HG02885 (cell line): ENCODE measurements around the gene EOGT.

Experiments
- ATAC-seq: cut with Tn5 transposase; IDR thresholded peaks from one replicate; pipeline ENCODE4 v1.9.1; 2021; ENCODE audit warnings: mild to moderate bottlenecking; ENCODE audit not compliant: unreplicated experiment, poor library complexity

EOGT gene

GRCh38 chr3:69009559-69010410, 3.7 kb downstream of the EOGT start:
- ATAC-seq, result no peak

GRCh38 chr3:69008980-69009379, 4.5 kb downstream of the EOGT start:
- no peak for ATAC-seq

DNA sequence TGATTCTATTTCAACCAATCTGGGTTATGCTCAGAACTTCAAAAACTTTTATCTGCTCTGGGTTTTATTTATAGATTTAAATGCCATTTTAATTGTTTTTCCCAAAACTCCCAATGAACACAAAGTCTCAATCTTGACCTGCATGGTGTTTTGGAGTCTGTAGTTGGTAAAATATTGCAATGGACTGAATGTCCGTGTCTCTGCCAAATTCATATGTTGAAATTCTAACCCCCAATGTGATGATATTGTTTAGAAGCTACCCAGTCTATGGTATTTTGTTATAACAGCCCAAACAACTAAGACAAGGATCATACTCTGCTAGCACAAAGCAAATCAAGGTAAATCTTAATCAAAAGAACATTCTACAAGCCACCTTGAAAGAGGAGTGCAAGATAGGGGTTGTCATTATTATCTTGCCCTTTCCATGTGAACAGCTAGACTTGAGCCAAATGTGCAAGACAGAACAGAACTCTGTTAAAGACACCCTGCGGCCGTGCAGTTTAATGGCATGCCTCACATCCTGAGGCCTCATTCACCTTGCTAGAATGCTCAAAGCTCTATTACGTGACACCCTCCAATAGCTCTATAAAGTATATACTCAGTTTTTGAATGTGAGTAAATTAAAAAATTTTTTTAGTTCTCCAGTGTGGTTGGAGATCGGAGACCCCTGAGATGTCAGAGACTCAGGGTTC, 7.5 kb downstream of the EOGT start:
- no peak for ATAC-seq

GRCh38 chr3:69005071-69005790, 8.3 kb downstream of the EOGT start:
- ATAC-seq, result no peak

DNA sequence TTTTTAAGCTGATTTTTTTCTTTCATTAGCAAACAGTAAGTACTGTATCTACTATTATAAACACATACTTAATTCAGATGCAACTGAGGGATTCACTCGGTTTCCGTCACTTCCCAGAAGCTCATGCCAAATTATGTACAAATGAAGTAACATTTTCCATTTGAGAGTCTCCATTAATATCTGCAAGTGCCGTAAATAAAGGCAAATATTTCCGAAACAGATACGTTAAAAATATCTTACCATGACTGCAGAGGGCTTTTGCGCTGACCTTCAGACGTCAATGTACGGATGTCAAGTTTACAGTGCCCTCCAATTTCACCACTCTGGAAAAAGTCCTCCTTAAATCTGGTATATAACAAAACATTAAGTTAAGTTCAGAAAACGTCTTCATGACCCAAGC, 9.3 kb downstream of the EOGT start:
- no peak for ATAC-seq

- ATAC-seq, result no peak
Observed at GRCh38 chr3:68999605-69000004, 13.9 kb downstream of the EOGT start.

DNA sequence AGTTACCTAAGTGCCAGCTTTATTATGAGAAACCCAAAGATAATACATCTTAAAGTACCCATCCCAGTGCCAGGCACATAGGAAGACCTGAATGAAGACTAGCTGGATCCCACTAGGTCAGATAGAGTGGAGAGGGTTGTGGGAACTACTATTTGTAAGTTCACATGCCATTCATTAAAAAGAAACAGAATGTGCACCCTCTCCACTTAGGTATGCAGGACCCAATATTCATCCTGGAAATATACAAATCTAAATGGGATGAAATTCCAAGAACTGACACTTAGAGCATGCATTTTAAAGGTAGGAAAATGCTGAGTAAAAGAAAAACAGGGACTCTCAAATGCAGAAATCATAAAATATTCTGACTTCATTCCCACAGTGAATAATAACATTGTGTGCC, 14.3 kb downstream of the EOGT start:
- ATAC-seq, result no peak

DNA sequence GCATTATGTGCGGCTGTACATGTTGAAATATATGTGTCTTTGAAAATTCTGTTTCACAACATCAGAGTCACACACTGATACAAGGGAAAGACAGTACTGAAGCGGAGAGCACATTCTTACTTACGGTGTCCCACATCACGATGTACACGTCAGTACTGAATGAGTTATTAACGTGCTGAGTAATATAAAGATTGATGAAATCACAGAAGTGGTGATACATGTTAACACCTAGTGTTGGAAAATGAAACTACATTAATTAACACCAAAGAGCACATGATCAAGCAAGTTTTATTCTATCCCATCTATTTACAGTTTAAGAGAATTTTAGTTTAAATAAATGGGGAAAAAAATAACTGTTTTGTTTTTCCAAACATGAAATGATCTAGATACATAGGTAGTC, 15.6 kb downstream of the EOGT start:
- peak; percentile 67 for ATAC-seq

DNA sequence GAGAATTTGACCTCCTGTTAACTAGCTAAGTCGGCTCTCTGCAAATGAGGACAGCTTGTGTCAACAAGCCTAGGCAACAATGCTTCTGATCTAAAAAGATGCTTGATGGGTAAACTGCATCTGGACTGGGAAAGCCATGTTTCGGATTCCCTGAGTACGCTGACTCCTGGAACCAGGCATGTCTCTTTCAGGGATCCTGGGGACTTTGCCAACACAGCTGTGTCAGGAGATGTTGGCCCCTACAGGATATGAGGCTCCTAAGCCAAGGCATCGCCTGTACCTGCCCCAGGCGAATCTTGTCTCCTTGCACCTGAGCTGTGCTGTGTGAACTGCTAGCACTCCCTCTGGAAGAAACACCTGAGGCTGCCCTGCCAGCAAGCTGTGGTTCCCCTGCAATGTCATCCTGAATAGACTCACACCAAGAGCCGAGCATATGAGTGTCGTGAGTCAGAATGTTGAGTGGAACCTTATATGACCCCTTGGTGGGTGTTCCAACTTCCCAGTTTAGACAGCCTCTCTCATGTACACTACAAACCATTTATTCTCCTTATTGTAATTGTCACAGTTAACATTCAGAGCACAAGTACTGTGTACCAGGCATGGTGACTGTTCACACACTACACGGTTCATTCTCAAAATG, 17.0 kb downstream of the EOGT start:
- no peak for ATAC-seq

DNA sequence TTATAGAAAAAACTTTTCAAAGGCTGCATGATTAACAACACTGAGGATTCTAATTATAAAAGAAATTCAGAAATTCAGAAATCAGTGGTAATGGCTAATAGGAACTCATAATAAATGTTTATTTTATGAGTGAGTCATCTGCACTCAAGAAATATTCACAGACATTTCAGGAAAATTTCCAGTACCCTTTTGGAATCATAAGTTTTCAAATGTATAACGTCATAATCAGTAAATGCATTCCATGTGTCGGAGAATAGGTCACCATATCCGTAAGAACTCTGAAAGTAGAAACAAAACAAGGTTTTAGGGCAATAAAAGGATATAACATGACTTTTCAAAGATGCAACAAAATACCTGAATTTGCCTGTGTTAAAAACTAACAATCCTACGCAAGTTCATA, 24.7 kb downstream of the EOGT start:
- ATAC-seq, result no peak

GRCh38 chr3:68987322-68987721, 26.2 kb downstream of the EOGT start:
- ATAC-seq, result no peak

GRCh38 chr3:68986496-68987208, 26.8 kb downstream of the EOGT start:
- no peak for ATAC-seq

DNA sequence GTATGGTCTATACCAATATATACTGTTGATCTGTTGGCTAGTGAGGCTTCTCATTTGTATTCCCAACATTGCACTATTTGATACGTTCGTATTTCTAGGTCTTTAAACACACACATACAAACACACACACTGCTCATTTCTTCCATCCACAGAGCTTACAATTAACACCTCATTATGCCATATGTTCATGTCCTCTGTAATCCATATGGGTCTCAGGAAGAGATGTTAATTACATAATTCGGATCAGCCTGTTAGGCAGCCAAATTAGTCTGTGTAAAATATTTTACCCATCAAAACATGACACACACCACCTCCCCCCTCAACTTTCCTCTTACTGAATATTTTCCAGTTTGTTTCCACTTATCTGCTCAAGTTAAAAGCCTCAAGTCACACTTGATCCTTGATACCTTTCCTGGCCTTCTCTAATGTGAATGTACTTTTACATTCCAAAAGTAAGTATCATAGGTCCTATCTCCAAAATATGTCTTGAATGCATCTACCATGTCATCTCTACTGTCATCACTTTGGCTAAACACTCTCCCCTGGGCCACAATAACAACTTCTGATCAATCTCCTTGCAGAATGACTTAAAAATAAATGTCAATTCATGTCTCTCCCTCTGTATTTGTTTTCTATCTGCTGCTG, 28.2 kb downstream of the EOGT start:
- ATAC-seq, result no peak

DNA sequence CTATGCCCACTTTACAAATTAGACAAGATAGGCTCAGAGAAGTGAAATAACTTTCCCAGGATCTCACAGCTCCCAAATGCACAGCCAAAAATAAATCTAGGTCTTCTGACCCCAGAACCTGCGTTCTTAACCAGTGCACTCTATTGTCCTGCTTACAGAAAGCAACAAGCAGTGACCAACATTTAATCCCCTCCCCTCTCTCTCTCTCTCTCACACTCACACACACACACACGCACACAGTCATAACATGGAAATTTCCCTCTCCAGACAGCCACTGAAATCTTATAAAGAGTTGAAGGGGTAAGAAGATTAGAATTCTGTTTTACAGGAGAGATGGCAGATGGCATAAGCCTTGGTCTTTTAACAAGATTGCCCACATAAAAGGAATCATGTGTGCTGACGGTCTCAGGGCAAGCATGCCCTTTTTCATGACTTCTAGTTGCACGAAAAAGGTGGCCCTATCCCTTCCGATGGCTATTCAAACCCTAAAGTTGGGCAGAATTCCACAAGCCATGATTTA, 29.4 kb downstream of the EOGT start:
- ATAC-seq, result no peak

DNA sequence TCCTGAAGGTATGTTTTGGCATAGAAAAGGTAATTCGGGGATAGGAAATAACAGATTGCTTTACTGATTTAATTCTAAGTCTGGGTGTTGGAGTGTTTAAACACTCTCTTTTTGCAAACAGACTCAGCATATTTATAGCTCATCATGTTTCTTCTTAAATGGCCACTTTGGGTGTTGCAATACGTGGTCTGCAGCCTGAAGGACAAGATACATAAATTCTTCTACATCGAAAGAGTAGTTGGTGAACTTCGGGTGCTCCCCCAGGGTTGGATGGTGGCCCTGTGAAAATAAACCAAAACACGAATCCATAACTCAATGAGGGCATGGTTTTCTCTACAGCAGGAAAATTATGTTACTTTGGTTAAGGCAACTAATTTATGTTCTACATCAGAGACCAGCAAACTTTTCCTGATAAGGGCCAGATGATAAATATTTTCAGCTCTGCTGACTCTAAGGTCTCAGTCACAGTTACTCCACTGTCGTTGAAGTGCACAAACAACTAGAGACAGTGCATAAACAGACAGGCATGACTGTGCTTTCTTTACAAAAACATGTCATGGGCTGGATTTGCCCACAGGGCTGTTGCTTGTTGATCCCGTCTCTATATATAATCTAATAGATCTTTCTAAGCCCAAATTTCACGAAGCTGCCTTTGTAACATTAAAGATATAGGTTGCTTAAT, 35.9 kb downstream of the EOGT start:
- no peak for ATAC-seq

DNA sequence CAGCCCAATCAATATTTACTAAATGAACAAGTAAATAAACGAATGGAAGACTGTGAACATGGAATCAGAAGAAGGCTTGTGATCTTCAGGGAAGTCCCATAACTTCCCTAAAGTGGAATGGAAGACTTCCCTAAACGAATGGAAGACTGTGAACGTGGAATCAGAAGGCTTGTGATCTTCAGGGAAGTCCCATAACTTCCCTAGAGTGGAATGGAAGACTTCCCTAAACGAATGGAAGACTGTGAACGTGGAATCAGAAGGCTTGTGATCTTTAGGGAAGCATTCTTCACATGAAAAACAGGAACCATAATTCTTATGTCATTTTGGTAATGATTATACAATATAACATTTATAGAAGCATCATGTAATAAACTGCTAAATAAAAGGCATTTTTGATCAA, 38.8 kb downstream of the EOGT start:
- no peak for ATAC-seq

GRCh38 chr3:68973639-68974038, 39.8 kb downstream of the EOGT start:
- no peak for ATAC-seq

DNA sequence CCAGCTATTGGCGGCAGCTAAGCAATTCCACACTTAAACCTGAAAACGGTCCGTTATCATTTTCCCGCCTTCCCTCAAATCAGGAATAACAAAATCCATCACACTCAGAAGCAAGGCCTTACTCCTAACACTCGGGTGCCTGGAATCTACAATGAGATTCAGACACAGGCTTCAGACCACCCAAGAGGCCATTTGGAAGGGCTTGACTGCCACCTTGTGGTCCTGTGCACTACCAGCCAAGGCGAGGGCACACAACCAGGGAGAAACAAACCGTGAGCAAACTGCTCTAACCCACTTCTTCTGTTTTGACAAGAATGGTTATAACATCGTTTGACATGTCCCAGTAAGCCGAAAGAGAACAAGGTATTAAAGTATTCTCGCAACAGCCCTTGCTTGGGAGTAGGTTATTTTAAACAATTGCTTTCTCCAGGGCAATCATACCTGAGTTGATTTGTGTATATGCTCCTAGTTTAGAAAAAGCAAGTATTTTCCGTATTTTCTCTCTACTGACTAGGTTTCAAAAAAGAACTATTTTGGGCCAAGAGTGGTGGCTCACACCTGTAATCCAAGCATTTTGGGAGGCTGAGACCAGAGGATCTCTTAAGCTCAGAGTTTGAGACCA, 41.0 kb downstream of the EOGT start:
- peak; percentile 79 for ATAC-seq
